Right ventricle myocardium inferior (tissue), 1 donor: ENCODE measurements around the gene TEAD3. TPM values are rescaled to one million over a fixed set of nuclear protein-coding genes. Genes with fewer than 3 reads are reported as not detected.

ENCODE experiments used
- ATAC-seq: fragments of 200-7000 bp; cut with Tn5 transposase; one replicate; pipeline ENCODE4 v1.9.1; 2020; ENCODE audit warnings: mild to moderate bottlenecking, moderate library complexity
- DNase-seq: peaks from one replicate; pipeline ENCODE4 v3.0.0; 2021; ENCODE audit errors: missing footprints
- intact Hi-C: fragments of 100-400 bp; cut with DNase I; formaldehyde crosslinking; loops from one replicate; pipeline ENCODE4 v1.11.0; 2022
- total RNA-seq: library from RNA; stranded (reverse); fragmentation: NEBNext Ultra II Directional; extraction: Animal tissue kit (Norgen Biotek cat#: 25700); gene quantifications from one replicate; pipeline ENCODE4 v1.2.1, GENCODE V29; 2021
- donor health status: DM: no; HTN: yes; CAD: no; lungs with severe emphysema.

Gene TEAD3
- total RNA-seq, 1 donor from 2014 or later = 32.2 TPM

DNA sequence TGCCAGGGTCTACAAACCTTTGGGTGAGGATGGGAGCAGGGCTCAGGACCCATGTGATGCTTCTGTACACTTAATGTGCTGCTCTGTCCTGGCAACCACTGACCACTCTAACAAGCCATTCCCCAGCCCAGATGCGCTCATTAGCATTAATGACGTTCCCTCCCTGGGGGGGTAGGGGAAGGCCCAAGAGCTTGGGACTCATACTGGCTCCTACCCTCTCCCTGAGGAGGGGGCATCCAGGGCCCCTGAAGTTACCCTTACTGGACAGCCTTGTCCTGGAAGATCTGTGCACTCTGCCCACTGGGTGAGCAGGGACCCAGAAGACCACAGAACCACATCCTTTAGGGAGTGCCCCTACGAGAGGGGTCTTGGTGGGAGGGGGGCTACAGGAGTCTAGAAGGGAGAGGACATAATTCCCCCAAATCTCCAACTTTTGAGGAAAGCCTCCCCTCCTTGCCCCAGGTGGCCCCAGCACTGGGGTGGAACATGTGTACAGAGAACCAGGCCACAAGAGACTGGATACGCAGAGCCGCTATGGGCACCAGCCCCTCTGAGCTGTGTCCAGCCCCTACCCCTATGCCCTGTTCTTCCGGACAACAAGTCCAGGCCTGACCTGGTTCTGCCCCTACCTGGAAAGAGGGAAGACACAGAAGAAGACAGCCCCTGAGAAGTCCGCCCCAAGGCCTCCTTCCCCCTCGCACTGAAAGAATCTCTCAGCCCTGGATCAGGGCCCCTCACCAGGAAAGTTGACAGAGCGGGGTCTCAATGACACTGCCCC lies 1.4 kb downstream of the TEAD3 start:
- no peak for DNase-seq
- no peak for ATAC-seq
- intact Hi-C loops = no loop called here

DNA sequence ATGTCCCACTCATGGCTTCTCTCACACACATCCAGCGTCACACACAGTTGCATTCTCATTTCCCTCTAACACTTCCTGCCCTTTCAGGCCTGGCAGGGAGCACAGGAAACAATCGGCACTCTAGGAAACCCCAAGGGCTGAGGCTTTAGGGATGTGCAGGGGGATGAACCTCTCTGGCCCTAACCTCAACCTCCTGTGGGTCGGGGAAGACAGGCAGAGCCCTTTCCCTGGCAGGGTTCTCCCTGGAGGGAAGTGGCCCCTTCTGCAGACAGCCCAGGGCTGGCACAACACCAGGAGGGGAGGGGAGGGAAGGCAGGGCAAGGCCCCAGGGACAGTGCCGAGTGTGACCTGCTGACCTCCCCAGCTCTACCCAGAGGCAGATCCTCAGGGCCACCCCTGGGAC lies 2.7 kb downstream of the TEAD3 start:
- DNase-seq = no peak
- intact Hi-C loops = no loop called here
- ATAC-seq = no peak

DNA sequence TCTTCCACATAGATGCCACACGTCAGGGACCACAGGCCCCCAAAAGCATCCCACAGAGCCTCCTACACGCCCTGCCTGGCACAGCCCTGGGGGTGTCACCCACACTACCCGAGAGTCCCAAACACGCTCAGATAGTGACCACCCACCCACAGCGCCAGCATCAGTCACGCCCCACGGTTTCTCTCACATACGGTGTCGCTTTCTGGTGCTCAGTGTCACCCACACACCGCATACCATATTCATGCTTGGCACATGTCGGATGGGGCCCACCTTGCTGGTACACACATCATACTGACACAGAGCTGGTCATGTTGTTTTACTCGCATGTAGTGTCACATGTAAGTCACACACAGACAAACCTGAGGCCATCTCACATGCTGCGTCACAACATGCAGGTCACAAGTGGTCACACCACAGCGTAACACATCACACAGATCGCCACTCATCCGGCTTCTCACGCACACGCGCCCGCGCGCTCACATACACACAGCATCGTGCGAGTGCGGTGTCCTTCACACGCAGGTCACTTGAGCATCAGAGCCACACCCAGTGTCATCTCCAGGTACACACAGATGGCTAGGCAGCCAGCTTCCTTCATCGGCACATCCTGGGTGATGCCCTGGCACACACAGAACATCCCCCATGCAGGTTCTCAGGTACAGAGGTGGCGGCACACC lies 3.4 kb downstream of the TEAD3 start:
- DNase-seq = no peak
- intact Hi-C loops = no loop called here

DNA sequence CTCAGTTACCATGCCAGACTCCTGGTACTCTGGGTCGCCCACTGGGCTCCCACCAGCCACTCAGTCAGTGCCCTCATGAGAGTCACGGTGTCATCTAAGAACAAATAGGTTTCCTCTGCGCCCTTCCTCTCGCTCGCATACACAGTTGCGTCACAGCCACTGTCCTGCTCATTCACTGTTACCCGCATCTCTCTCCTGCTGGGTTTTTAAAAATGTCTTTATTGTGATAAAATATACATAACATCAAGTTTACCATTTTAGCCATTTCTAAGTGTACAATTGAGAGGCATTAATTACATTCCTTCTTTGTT lies 4.0 kb downstream of the TEAD3 start:
- no peak for ATAC-seq
- intact Hi-C loops = no loop called here
- DNase-seq = no peak

More for the DNA sequence above, 3.4 kb downstream of the TEAD3 start:
- no peak for ATAC-seq

DNA sequence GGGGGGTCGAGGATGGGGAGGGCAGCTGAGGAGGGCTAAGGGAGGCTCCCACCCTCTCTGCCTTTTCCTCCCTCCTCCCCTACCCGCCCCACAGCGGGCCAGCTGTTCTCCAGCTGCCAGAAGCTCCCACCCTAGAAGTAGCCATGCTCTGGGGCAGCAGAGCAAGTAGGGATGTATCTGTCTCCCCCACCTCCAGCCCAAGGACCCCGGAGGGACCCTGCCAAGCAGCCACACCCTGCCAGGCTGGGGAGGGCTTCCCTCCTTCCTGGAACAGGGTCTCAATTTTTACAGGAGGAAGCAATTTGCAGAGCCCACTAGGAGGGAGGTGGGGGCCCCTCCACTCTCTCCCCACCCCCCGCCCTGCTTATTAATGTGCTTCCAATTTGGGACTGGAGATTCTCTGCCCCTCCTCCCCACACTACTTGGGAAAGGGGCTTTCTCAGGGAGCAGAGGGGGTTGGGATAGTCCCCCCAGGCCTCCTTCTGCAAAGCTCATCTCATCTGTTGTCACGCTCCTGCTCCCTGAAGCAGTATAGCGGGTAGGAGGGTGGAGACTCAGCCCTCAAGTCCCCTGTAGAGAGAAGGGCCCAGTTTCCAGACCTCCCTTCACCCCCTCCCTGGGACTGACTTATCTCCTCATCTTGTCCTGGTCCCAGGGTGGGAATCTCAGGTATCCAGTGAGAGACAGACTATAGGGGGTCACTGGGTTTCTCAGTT lies 4.5 kb downstream of the TEAD3 start:
- DNase-seq = no peak
- intact Hi-C loops = no loop called here
- no peak for ATAC-seq

DNA sequence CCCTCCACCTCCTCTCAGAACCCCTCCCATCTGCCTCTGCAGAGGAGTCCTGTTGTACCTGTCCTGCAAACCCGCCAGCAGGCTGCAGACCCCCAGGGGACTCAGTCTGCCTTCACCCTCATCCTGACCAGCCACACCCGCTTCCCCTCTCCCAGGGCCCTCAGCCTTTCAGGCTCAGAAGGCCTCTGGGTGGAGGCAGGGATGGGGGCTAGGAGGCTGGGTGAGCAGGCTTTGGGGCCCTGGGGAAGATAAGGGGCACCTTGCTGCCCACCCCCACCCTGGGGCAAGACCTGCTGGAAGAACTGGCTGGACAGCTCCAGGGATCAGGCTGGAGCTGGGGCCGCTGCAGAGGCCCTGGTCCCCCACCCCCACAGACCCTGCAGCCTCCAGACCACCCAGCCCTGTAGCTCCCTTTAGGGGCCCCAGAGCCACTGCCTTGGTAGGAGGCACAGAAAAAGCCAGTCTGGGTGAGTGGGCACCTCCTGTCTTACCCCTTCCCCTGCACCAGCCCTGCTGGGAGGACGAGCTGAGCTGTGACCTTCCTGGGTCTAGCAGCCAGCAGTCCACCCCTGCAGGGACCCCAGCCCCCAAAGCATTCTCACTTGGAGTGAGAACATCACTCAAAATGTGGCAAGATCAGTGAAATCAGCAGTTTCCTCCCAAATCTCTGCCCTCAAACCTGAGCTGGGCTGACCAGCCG lies 5.2 kb downstream of the TEAD3 start:
- no peak for DNase-seq
- ATAC-seq = no peak
- intact Hi-C loops = no loop called here

DNA sequence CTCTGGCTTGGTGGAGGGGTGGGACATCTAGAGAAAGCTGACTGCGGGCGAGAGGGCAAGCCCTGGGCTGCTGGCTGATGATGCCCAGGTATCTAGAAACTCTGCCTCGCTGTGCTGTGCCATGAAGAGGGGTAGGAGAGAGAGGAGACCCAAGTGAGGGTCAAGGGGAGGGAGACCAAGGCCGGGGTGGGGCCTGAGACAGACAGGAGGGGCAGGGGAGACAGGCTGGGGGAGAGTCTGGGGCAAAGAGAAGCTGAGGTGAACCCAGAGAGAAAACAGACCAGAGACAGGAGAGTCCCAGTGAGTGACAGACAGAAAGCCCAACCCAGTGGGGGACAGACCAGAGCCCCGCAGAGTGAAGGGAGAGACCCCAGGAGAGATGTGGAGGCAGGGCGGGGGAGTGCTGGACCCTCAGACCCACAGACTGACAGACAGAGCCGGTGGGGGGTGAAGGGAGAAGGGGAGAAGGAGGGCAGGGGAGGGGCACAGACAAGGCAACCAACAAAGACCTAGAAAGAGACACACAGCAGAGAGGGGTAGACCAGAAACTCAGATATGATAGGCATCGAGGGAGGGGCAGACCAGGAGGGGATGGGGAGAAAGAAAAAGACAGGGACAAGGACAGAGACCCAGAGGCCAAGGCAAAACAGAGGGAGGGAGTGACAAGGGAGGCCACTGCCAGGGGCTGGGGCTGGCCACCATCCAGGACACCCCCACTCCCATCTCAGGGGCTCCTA lies 5.9 kb downstream of the TEAD3 start:
- intact Hi-C loops = no loop called here
- ATAC-seq (no peak), DNase-seq (no peak)

DNA sequence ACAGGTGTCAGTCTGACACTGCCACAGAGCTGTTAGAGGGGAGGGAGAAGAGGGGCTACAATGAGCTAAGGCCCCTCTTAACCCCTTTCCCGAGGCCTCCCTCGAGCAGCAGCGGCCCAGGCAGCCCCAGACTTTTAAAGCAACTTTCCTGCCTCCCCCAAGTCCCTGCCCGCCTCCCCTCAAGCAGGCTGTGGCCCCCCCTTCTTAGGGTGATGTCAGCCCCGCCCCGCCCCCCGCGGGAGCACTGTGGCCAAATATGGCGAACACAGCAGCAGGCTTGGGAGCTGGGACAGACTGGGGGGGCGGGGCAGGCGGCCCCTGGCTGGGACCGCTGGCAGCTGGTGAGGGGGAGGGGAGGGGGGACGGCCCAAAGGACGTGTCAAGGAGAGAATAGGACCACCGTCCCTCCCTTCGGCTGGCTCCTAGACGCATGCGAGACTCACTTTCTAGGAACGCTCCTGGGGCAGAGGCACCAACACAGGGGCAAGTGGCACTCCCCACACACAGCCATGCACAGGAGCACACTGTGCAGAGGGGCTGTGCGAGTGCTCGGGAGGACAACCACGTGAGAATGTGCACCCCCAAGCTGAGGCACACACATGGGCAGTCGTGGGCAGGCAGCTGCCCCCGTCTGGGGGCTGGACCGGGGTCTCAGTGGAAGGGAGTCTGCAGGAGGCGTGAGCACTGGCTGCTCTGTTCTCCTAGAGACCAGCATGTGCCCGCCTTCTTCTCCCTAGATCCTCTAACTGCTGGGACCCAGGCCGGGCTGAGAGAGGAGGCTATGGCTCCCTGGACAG lies 6.7 kb downstream of the TEAD3 start:
- peak; percentile 63 for ATAC-seq
- intact Hi-C loops = no loop called here
- peak; percentile 89 for DNase-seq

DNA sequence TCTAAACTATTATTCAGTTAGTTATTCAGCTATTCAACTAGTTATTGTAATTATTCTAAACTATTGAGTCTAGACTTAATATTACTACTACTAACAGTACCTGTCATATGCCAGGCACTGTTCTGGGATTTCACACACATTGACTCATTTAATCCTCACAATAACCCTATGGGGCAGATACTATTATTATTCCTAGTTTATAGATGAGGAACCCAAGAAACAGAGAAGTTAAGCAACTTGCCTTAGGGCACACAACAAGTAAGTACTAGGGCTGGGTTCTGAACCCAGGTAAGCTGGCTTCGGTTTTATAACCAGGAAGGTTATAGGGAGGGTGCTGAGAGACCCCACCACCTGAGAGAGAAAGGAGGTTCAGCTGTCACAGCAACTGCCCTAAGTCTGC lies 7.8 kb downstream of the TEAD3 start:
- DNase-seq (no peak), ATAC-seq (no peak)
- intact Hi-C loops = no loop called here

DNA sequence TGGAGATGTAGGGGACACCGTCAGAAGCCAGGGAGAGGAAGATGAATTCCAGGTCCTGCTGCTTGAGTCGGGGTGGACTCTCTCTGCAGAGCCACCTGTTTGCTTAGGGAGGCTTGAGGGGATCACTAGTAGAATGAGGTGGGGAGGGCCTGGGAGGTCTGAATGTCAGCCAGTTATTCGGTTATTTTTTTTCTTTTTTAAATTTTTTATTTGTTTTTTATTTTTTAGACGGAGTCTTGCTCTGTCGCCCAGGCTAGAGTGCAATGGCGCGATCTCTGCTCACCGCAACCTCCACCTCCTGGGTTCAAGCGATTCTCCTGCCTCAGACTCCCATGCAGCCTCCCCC lies 8.4 kb downstream of the TEAD3 start:
- intact Hi-C loops = no loop called here
- no peak for ATAC-seq
- no peak for DNase-seq

DNA sequence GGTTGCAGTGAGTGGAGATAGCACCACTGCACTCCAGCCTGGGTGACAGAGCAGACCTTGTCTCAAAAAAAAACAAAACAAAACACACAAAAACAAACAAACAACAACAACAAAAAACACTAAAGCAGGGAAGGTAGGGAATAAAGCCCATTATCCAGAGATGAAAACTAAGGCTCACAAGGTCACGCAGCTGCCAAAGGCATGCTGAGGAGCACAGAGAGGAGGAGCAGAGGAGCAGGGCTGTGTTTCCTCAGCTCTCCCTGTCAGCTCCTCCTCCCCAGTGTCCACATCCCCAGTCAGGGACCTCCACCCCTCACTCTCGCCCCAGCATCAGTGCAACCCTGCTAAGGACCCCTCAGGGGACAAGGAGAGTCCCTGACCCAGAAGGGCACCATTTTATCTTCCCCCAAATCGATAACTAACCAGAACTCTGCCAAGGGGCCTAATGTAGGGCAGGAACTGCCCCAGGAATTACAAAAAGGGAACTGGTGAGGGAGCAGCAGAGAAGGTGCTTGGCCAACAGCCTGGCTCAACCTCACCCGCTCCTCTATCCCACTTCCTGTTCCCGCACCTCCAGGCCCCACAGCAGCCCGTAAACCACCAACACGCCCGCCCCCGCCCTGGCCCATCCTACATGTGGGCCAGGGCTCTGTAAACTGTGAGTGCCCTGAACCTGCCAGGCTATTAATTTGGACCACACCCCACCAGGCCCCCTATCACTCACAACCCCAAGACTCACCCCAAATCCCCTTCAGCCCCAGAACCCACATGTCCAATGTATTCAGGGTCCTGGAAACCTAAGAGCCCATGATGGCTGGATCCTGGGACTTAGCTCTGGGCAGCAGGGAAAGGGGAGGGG lies 9.0 kb downstream of the TEAD3 start:
- intact Hi-C loops = no loop called here
- no peak for DNase-seq
- ATAC-seq = no peak

DNA sequence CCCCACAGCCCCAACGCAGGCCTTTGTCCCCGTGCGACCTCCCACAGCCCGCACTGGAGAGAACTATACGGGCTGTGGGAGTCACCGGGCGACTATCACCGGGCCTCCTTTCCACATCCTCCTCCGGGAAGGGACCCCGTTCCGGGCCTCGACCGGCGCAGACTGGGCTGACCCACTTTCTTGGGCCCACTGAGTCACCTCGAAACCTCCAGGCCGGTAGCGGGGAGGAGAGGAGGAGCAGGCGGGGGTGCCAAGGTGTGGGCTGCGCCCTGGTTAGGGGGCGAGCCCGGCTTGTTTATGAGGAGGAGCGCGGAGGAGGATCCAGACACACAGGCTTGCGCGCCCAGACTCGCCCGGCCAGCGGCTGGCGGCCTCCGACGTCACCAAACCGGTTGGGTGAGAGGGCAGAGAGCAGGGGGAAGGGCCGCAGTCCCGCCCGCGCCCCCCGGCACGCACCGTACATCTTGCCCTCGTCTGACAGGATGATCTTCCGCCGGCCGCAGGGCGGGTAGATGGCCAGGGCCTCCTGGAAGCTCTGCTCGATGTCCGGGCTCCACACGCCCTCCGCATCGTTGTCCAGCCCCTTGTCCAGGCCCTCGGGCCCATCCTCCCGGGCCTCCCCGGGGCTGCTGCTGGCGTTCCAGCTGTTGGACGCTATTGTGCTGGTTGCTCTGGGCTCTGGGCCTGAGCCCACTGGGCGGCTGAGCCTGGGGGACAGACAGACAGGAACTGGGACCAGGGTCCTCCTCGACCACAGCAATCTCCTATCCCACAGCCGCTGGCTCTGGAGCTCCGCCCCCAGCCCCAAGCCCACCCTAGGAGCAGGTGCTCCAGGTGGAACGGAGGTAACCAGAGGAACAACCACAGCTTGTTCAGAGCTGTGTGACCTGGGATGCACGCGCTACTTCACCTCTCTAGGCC lies 10.6 kb downstream of the TEAD3 start:
- no peak for DNase-seq
- intact Hi-C loops = no loop called here
- peak; percentile 55 for ATAC-seq

DNA sequence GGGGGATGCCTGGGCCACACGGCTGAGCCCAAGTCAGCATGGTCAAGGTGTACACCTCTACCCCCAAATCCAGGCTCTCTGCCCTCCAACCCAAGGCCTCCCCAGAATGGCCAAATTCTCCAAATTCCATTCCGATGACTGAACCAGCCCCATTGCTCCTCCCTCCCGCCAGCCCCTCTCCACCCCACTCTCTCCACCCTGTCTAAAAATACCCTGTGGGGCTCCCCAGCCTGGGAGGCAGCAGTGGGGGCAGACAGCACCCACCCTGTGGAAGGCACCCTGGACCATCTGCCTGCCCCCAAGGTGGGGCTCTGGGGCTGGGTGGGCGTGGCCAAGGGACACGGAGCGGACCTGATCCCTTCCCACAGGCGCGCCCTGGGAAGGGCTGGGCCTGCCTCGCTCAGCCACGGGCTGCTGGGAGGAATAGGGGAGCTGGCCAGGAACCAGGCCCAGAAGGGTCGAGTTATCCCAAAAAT lies 11.4 kb downstream of the TEAD3 start:
- DNase-seq = no peak
- intact Hi-C loops = no loop called here
- ATAC-seq = peak; percentile 27

DNA sequence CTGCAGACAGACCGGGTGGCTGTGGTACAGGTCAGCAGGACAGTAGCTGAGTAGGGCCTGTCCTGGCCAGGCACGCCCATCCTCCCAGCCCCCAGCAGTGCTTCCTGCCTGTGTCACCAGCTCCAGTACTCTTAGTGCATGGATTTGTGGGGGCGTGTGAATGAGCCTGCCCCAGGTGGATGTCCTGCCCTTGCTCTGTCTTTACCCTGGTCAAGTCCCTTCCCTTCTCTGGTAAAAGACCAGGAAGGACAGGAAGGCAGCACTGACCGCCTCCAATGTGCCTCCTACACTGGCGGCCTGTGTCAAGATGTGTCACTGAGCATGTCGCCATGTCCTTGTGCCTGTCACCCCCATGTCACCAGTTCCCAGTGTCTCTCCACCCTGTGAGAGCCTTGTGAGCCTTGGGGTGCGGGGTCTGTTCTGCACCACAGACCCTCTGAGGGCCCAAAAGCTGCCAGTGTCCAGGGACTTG lies 11.9 kb downstream of the TEAD3 start:
- intact Hi-C loops = no loop called here
- ATAC-seq (no peak), DNase-seq (no peak)

DNA sequence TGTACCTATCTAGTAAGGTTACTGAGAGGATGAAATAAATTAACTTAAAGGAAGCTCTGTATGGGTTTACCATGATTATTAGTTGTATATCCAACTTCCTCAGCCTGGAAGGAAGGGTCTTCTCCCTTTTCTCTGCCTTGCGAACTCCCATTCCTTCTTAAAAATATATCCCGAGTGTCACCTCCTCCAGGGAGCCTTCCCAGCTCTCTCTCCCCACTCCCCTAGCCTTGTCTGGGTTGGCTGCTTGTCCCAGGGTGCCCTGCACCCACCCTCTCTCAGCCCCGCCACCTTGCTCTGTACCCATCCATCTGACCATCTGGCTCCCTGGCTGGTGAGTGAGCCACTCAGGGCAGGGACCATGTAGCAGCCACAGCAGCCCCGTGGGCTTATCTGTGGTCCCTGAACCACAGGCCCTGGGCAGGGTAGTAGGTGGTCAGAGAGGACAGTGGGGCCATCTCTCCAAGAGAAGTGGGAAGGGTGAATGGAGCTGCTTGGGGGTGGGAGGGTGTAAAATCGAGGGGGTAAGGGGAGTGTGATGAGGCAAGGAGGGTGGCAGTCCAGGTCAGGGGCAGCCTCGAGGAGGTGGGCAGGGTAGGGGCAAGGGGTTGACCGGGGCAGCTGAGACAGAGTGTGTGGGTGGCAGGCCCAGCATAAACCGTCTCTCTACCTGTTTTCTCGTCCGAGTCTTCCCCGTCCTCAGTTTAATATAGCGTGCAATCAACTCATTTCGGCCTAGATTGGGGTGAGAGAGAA lies 12.8 kb downstream of the TEAD3 start:
- intact Hi-C loops = no loop called here
- ATAC-seq = no peak
- DNase-seq = no peak
